ENCODE measurements around the gene IFIT1. TPM values are rescaled to one million over a fixed set of nuclear protein-coding genes. Genes with fewer than 3 reads are reported as not detected.

IFIT1 gene
- total and polyA plus RNA-seq, 9 of the 15 experiments (the other 6 are each of a cell fraction or from before 2014, with no cell fraction given) = 0.03 to 0.40 (median 0.18) TPM

DNA sequence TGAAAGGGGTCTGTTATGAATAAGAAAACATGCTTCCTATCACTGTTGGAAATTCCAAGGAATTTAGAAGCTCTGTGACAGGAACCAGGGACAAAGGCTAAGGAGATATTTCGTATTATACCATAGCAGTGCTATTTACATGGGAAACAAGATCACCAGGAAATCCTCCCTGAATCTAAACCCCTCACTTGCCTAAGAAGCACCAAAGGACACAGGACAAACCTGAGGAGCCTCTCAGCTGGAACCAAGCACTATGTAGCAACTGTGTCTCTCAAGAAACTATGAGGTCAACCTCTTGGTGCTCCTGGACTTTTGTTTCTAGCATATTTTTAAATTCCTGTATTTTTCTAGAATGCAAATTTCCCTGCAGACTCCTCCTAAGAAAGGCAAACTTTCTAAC lies 35.3 kb upstream of the IFIT1 start:
- Histone ChIP-seq H2AFZ (ENCODE audit: low read depth, low read length) (no peak overlapping the region), H3K4me3 (no peak overlapping the region), H3K9me3 (replicated peaks; ENCODE audit: control insufficient read depth, insufficient read depth, low read depth, low read length) (no peaks in the 10 kb centered on the region; the same call in 1 of the 2 replicates), H3K4me1 (replicated peaks in 1 of 2; ENCODE audit: control insufficient read depth in 2 of 2, insufficient read depth in 2 of 2, low read length in 2 of 2) (peaks cover 0 to 15% of the 10 kb centered on the region in 2 experiments; a peak in 2 of 5 replicates), H3K9me1 (ENCODE audit: control insufficient read depth, insufficient read depth, low read length) (no peaks in the 10 kb centered on the region), H3K4me2 (ENCODE audit: insufficient read depth, low read length) (no peak overlapping the region), H3K9ac (ENCODE audit: insufficient read depth in 1 of 2, low read depth in 2 of 2, low read length in 2 of 2) (no peak overlapping the region), H3K79me2 (ENCODE audit: control insufficient read depth, insufficient read depth, low read length) (no peaks in the 10 kb centered on the region), H3K27me3 (ENCODE audit: control insufficient read depth in 2 of 2, insufficient read depth in 2 of 2, low read length in 2 of 2) (no peaks in the 10 kb centered on the region), H3K36me3 (ENCODE audit: control insufficient read depth, insufficient read depth, low read length) (no peaks in the 10 kb centered on the region), H3K27ac (ENCODE audit: extremely low read depth, low read depth, low read length) (no peak overlapping the region), H4K20me1 (replicated peaks; ENCODE audit: control insufficient read depth, insufficient read depth, low read length) (no peaks in the 10 kb centered on the region)
- FAIRE-seq = no peak
- WGBS (ENCODE audit: insufficient coverage, low coverage, missing lambda C conversion rate) = 50% methylated on average over 1 of the region's 1 CpG
- BruUV-seq (replicated peaks) = no TSS peak
- TF ChIP-seq, protein P1, sequence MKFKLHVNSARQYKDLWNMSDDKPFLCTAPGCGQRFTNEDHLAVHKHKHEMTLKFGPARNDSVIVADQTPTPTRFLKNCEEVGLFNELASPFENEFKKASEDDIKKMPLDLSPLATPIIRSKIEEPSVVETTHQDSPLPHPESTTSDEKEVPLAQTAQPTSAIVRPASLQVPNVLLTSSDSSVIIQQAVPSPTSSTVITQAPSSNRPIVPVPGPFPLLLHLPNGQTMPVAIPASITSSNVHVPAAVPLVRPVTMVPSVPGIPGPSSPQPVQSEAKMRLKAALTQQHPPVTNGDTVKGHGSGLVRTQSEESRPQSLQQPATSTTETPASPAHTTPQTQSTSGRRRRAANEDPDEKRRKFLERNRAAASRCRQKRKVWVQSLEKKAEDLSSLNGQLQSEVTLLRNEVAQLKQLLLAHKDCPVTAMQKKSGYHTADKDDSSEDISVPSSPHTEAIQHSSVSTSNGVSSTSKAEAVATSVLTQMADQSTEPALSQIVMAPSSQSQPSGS (CRISPR knock-in tag; IDR thresholded peaks at IDR 0.05) = no peak
- TF ChIP-seq ZNF512 (tag; IDR thresholded peaks at IDR 0.05) = no peak
- TF ChIP-seq SIX5 (IDR thresholded peaks at IDR 0.05; ENCODE audit: borderline replicate concordance in 1 of 2, insufficient read depth in 1 of 2, low read depth in 1 of 2, low read length in 2 of 2) = no peak
- no peak for TF ChIP-seq MECOM (CRISPR knock-in tag; IDR thresholded peaks at IDR 0.05)
- TF ChIP-seq JUN (IDR thresholded peaks at IDR 0.05; ENCODE audit: borderline replicate concordance, low read depth, low read length) = no peak
- TF ChIP-seq JUN (CRISPR knock-in tag; IDR thresholded peaks at IDR 0.05; ENCODE audit: borderline replicate concordance) = no peak
- no peak for TF ChIP-seq RFX1 (IDR thresholded peaks at IDR 0.05)
- TF ChIP-seq, protein P2, sequence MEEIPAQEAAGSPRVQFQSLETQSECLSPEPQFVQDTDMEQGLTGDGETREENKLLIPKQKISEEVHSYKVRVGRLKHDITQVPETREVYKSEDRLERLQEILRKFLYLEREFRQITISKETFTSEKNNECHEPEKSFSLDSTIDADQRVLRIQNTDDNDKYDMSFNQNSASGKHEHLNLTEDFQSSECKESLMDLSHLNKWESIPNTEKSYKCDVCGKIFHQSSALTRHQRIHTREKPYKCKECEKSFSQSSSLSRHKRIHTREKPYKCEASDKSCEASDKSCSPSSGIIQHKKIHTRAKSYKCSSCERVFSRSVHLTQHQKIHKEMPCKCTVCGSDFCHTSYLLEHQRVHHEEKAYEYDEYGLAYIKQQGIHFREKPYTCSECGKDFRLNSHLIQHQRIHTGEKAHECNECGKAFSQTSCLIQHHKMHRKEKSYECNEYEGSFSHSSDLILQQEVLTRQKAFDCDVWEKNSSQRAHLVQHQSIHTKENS (CRISPR knock-in tag; IDR thresholded peaks at IDR 0.05) = no peak
- TF ChIP-seq ZBTB33 (CRISPR knock-in tag; IDR thresholded peaks at IDR 0.05) = no peak
- intact Hi-C loops (cut with micrococcal nuclease) = no loop called here
- in situ Hi-C loops (cut with MboI) = no loop called here
- DNase-seq (ENCODE audit: extremely low read depth in 1 of 4, low spot score in 3 of 4) = no peak
- no peak for ATAC-seq
- ChIA-PET POLR2A (no interaction called here), CTCF (ENCODE audit: low intra/inter-chr PET ratio) (no interaction called here)
